HCT116 (cell line): Measurements from ENCODE around the gene ZFYVE27. TPM values are rescaled to one million over a fixed set of nuclear protein-coding genes. Genes with fewer than 3 reads are reported as not detected.

ENCODE experiments used
- ATAC-seq: fragments of 200-7000 bp; cut with Tn5 transposase; 2 replicates; pipeline ENCODE4 v1.9.1; 2020; ENCODE audit warnings: mild to moderate bottlenecking, moderate library complexity
- BruUV-seq: library from RNA; stranded (reverse); fragments of 400-500 nt; replicated peaks from 2 replicates; lab custom pipeline; 2021; lab: Mats Ljungman, UMichigan
- CTCF ChIA-PET: fragments of 300-600 bp; sonication (Branson Sonifier 250); formaldehyde crosslinking; loops from one replicate; lab custom pipeline; 2021; ENCODE audit warnings: antibody characterized with exemption; lab: Charles Lee
- POLR2A ChIA-PET: fragments of 300-600, 350-600 bp; sonication (Branson Sonifier 250); formaldehyde crosslinking; loops from one replicate; lab custom pipeline; 2021; ENCODE audit warnings: antibody characterized with exemption; lab: Charles Lee
- RAD21 ChIA-PET, 2 experiments: fragments of 300-600 bp; sonication (Branson Sonifier 250); formaldehyde crosslinking; loops; one replicate each; lab custom pipeline; 2023; ENCODE audit warnings: low total read pairs in 2 of 2; ENCODE audit not compliant: uncharacterized antibody in 2 of 2, unreplicated experiment in 2 of 2, low non-redundant PET in 1 of 2; lab: Charles Lee
- DNase-seq: peaks from one replicate; pipeline ENCODE4 v3.0.0-alpha.2; 2010; ENCODE audit warnings: low read depth, low spot score
- H2AFZ ChIP-seq: fragments of 200-600 bp; shearing (Covaris generic), sonication (generic); 2 replicates; pipeline ENCODE4 v1.6.1; 2017; ENCODE audit warnings: low read depth, mixed run types, mixed read lengths, antibody characterized with exemption, low read length; ENCODE audit not compliant: poor library complexity, severe bottlenecking
- H3K27ac ChIP-seq: 2 replicates; pipeline ENCODE4 v1.5.1; 2012; ENCODE audit warnings: low read depth, low read length
- H3K27me3 ChIP-seq: fragments of 200-600 bp; sonication (generic); 2 replicates; pipeline ENCODE4 v1.6.1; 2016; ENCODE audit warnings: mixed run types, low read length, mixed read lengths; ENCODE audit not compliant: insufficient read depth
- H3K36me3 ChIP-seq, 2 experiments: fragments of 200-500 bp in 1 of 2; fragments of 200-600 bp in 1 of 2; sonication (Bioruptor generic) in 1 of 2; sonication (generic) in 1 of 2; 2 replicates each; pipeline versions ENCODE4 v1.5.1 to v1.6.1; 2014 to 2016; ENCODE audit warnings: low read length in 2 of 2, inconsistent platforms in 1 of 2, mixed read lengths in 1 of 2, mixed run types in 1 of 2; ENCODE audit not compliant: insufficient read depth in 2 of 2, control insufficient read depth in 1 of 2
- H3K4me1 ChIP-seq, 2 experiments: fragments of 200-600 bp in 1 of 2; sonication (generic) in 1 of 2; 2 replicates each; pipeline versions ENCODE4 v1.5.1 to v1.6.1; 2012 to 2017; ENCODE audit warnings: low read length in 2 of 2, inconsistent platforms in 1 of 2, mild to moderate bottlenecking in 1 of 2, mixed read lengths in 1 of 2, mixed run types in 1 of 2, moderate library complexity in 1 of 2; ENCODE audit not compliant: insufficient read depth in 2 of 2, control insufficient read depth in 1 of 2
- H3K4me2 ChIP-seq: fragments of 200-600 bp; sonication (generic); 2 replicates; pipeline ENCODE4 v1.6.1; 2017; ENCODE audit warnings: mixed run types, low read length, mixed read lengths
- H3K4me3 ChIP-seq, 2 experiments: fragments of 200-600 bp in 1 of 2; sonication (generic) in 1 of 2; replicated peaks in 1 of 2; 2 replicates each; pipeline ENCODE4 v1.5.1; 2011 to 2016; ENCODE audit warnings: low read length in 2 of 2, control low read depth in 1 of 2, low read depth in 1 of 2, mild to moderate bottlenecking in 1 of 2, mixed read lengths in 1 of 2, mixed run types in 1 of 2
- H3K79me2 ChIP-seq: fragments of 200-600 bp; sonication (generic); 2 replicates; pipeline ENCODE4 v1.6.1; 2017; ENCODE audit warnings: mild to moderate bottlenecking, mixed run types, low read length, moderate library complexity, mixed read lengths; ENCODE audit not compliant: insufficient read depth
- H3K9ac ChIP-seq: fragments of 200-600 bp; sonication (generic); 2 replicates; pipeline ENCODE4 v1.6.1; 2016; ENCODE audit warnings: low read length, mixed read lengths
- H3K9me2 ChIP-seq: fragments of 200-600 bp; sonication (generic), shearing (Covaris generic); 2 replicates; pipeline ENCODE4 v1.6.1; 2017; ENCODE audit warnings: mixed run types, mild to moderate bottlenecking, moderate library complexity; ENCODE audit not compliant: insufficient read depth
- H3K9me3 ChIP-seq, 2 experiments: fragments of 200-500 bp in 1 of 2; fragments of 200-600 bp in 1 of 2; sonication (Bioruptor generic) in 1 of 2; sonication (generic) in 1 of 2; 2 replicates each; pipeline ENCODE4 v1.6.1; 2014 to 2017; ENCODE audit warnings: low read length in 2 of 2, mixed read lengths in 2 of 2, inconsistent platforms in 1 of 2, low read depth in 1 of 2, mild to moderate bottlenecking in 1 of 2, mixed run types in 1 of 2, moderate library complexity in 1 of 2; ENCODE audit not compliant: control insufficient read depth in 1 of 2, insufficient read depth in 1 of 2
- H4K20me1 ChIP-seq: fragments of 200-600 bp; sonication (generic), shearing (Covaris generic); 2 replicates; pipeline ENCODE4 v1.6.1; 2017; ENCODE audit warnings: mixed run types, mild to moderate bottlenecking, moderate library complexity; ENCODE audit not compliant: insufficient read depth
- CTCF ChIP-seq, 3 experiments: fragments of 200-600 bp in 1 of 3; sonication (generic) in 1 of 3; IDR thresholded peaks in 2 of 3; conservative IDR thresholded peaks in 1 of 3; 2 replicates each; pipeline ENCODE4 v1.5.1; 2012 to 2017; ENCODE audit warnings: low read depth in 2 of 3, low read length in 2 of 3, antibody characterized with exemption in 1 of 3, borderline replicate concordance in 1 of 3, control low read depth in 1 of 3, mild to moderate bottlenecking in 1 of 3, mixed read lengths in 1 of 3, mixed run types in 1 of 3, moderate library complexity in 1 of 3; ENCODE audit not compliant: insufficient read depth in 1 of 3
- REST ChIP-seq: IDR thresholded peaks from 2 replicates; pipeline ENCODE4 v1.6.1; 2012; ENCODE audit warnings: low read depth
- SIN3A ChIP-seq: IDR thresholded peaks from 2 replicates; pipeline ENCODE4 v1.6.1; 2012; ENCODE audit warnings: low read depth
- ZBTB33 ChIP-seq: IDR thresholded peaks from 2 replicates; pipeline ENCODE4 v1.6.1; 2011; ENCODE audit warnings: mild to moderate bottlenecking, low read length, moderate library complexity; ENCODE audit not compliant: insufficient replicate concordance; ENCODE audit errors: extremely low read depth
- intact Hi-C: fragments of 100-400 bp; cut with micrococcal nuclease; formaldehyde crosslinking; loops from 2 replicates; pipeline ENCODE4 v1.10.0; 2022
- total RNA-seq: library from RNA; stranded (reverse); gene quantifications from one replicate; pipeline ENCODE4 v1.2.1, GENCODE V29; 2021; ENCODE audit not compliant: unreplicated experiment

The ZFYVE27 gene
- total RNA-seq, 1 experiment from 2014 or later = 28.4 TPM

- Histone ChIP-seq H3K36me3 (peaks cover 56 to 77% of the 10 kb centered on the region in 2 experiments), H4K20me1 (no peaks in the 10 kb centered on the region), H2AFZ (no peak overlapping the region), H3K9ac (no peak overlapping the region), H3K27me3 (no peaks in the 10 kb centered on the region), H3K9me3 (no peaks in the 10 kb centered on the region), H3K4me2 (no peak overlapping the region), H3K79me2 (peaks cover 27% of the 10 kb centered on the region), H3K4me1 (no peaks in the 10 kb centered on the region), H3K27ac (no peak overlapping the region), H3K9me2 (no peaks in the 10 kb centered on the region), H3K4me3 (no peak overlapping the region)
- CTCF ChIA-PET = no interaction called here
- intact Hi-C loops = no loop called here
- TF ChIP-seq ZBTB33 (no peak), CTCF (IDR thresholded peaks at IDR 0.05 in 2 of 3, conservative IDR thresholded peaks at IDR 0.05 in 1 of 3; ENCODE audit: borderline replicate concordance in 1 of 3, insufficient read depth in 1 of 3, low read depth in 2 of 3, low read length in 2 of 3) (no peak), REST (no peak), SIN3A (no peak)
- RAD21 ChIA-PET = no interaction called here
- POLR2A ChIA-PET = interaction anchor here (1.1 kb wide), 1 partner anchor 11 kb away, joined by 3 read pairs; the partner anchor contains the start of gene ZFYVE27
- no peak for ATAC-seq
- no TSS peak for BruUV-seq
- no peak for DNase-seq
Observed at GRCh38 chr10:97747573-97747972, 10.6 kb downstream of the ZFYVE27 start.
